ENCODE data around the gene ETS2.

DNA sequence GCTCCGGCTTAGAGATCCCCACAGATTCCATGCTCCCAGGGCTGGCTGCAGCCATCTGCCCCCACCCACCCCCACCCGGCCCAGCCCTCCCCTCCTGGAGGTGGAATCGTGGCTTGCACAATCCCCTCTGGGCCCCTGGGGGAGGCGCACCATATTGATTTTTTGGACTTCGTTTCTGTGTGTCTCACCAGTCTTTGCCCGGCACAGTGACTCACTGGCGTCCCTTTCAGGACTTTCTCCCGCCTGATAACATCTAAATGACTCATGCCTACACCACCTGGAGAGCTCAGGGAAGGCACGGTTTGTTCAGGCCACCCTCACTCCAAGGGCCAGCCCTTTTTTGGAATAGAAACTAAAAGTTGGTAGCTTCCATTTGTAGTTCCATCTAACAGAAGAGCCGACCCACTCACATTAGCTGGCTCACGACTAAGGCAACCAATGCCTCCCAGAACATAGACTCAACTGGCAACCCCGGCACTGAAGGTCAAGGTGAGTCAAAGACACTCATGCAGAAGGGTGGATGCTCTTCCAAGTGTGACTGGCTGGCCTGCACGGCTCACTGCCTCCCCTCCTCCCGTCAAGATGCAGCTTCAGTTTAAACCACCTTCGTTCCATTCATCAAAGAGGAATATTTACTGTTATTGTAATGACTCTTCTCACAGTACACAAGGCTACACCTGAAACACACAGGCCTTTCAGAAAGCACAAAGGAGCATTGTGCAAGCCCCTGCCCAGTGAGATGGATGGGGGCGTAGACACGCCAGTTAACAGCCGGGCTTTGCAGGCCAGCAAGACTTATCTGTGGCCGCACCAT is 18.1 kb upstream of the ETS2 start:
- no peak for TF ChIP-seq POLR2A (IDR thresholded peaks at IDR 0.05)
- TF ChIP-seq, protein P1, sequence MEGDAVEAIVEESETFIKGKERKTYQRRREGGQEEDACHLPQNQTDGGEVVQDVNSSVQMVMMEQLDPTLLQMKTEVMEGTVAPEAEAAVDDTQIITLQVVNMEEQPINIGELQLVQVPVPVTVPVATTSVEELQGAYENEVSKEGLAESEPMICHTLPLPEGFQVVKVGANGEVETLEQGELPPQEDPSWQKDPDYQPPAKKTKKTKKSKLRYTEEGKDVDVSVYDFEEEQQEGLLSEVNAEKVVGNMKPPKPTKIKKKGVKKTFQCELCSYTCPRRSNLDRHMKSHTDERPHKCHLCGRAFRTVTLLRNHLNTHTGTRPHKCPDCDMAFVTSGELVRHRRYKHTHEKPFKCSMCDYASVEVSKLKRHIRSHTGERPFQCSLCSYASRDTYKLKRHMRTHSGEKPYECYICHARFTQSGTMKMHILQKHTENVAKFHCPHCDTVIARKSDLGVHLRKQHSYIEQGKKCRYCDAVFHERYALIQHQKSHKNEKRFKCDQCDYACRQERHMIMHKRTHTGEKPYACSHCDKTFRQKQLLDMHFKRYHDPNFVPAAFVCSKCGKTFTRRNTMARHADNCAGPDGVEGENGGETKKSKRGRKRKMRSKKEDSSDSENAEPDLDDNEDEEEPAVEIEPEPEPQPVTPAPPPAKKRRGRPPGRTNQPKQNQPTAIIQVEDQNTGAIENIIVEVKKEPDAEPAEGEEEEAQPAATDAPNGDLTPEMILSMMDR (IDR thresholded peaks at IDR 0.05), result no peak
